Pulmonary artery endothelial cell (primary cell): ENCODE results near the gene TSHZ1. TPM values are rescaled to one million over a fixed set of nuclear protein-coding genes. Genes with fewer than 3 reads are reported as not detected.
"Not testable (repeated sequence)": the region's sequence is repeated elsewhere in the genome, so short reads cannot be mapped to it uniquely, and the experiment has no call there.

Source experiments
- DNase-seq: peaks from one replicate; pipeline ENCODE4 v3.0.0-alpha.2; 2011; ENCODE audit warnings: low read depth, low spot score
- total RNA-seq: library from RNA; depleted of rRNA; stranded (reverse); fragments of >200 nt; gene quantifications from 2 replicates; pipeline ENCODE4 v1.2.3, GENCODE V29; 2014

The TSHZ1 gene
- total RNA-seq, 1 donor from 2014 or later: 3.7 TPM

DNA sequence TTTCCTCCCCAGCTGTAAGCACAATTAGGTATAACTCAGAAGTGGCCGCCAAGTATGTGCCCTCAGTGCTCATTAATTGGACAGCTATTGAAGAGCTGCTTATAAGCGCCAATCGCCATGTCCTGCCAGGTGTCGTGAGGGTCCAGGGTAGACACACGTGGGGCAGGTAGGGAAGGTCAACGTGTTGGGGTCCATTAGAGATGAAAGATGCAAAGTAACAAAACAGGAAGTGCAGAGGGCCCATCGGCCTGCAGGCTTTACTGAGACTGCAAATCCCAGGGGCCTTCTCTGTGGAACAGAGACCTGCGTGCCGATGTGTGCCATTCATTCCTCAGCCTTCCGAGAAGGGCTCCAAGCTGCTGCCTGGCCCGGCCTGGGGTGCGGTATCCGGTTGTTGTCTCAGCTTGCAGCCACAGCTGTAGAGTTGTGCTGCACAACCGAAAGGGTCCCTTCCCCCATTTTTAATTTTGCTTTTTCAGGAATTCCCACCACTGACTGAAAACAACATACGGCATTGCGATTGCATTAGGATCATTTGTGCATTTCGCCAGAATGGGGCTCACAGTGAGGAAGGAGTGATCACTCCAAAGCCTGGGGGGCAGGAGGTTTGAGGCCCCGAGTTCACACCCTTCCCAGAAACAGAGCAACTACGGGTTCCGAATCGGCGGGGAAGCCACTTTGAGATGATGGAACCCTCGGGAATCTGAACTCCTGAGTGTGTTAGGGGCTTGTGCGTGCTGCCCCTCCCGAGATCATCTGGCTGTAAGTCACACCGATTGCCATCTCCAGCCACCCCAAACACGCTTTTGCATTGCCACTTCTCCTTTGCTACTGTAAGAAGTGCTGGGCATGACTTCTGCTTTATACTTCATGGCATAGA is 94.3 kb downstream of the TSHZ1 start:
- no peak for DNase-seq

DNA sequence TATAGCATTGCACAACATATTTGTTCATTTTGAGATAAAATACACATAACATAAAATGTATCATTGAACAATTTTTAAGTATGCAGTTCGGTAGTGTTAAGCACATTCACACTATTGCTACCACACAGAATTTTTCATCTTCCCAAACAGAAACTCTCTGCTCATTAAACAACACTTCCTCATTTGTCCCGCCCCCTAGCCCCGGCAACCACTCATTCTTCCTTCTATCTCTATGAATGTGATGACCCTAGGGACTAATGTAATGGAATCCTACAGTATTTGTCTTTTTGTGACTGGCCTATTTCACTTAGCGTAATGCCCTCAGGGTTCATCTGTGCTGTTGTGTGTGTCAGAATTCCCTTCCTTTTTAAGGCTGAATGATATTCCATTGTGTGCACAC is 95.4 kb downstream of the TSHZ1 start:
- no peak for DNase-seq

DNA sequence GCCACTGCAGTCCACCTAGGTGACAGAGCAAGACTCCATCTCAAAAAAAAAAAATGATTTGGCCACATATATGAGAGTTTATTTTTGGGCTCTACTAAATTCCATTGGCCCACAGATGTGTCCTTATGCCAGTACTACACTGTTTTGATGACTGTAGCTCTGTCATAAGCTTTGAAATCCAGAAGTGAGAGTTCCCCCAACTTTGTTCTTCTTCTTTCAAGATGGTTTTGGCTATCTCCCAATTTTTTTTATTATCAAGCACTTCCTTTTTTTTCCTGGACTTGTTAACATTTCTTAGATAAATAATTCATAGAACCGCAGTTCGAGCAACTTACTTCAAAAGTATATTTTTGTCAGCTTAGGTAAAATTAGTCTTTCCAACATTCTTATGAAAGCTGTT is 96.9 kb downstream of the TSHZ1 start:
- no peak for DNase-seq

- DNase-seq: no peak
Measured at GRCh38 chr18:75309564-75309963, 99.0 kb downstream of the TSHZ1 start.

- DNase-seq: no peak
Measured at GRCh38 chr18:75314117-75314516, 103.5 kb downstream of the TSHZ1 start.

- no peak for DNase-seq
Measured at GRCh38 chr18:75314606-75315005, 104.0 kb downstream of the TSHZ1 start.

GRCh38 chr18:75316223-75316622 is 105.6 kb downstream of the TSHZ1 start:
- no peak for DNase-seq

- no peak for DNase-seq
Measured at GRCh38 chr18:75316826-75317225, 106.2 kb downstream of the TSHZ1 start.

GRCh38 chr18:75317300-75317699 is 106.7 kb downstream of the TSHZ1 start:
- no peak for DNase-seq

DNA sequence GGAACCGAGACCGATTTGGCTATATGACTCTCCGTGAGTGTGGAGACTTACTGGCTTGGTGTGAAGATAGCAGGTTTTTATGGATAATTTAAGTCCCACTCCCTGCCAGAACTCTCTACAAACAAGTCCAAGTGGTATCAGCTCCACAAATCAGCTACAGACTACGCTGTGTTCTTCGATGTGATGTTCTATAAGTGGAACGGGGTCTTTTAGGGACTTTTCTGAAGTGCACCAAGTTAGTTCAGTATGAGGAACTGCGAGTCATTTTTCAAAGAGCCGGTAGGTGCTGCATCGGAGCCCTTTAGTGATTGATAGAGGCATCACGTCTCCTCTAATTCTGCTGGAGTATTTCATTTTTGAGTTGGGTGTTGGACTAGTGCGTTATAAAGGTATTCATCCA is 107.1 kb downstream of the TSHZ1 start:
- DNase-seq: no peak

- DNase-seq: no peak
Measured at GRCh38 chr18:75319905-75320304, 109.3 kb downstream of the TSHZ1 start.

DNA sequence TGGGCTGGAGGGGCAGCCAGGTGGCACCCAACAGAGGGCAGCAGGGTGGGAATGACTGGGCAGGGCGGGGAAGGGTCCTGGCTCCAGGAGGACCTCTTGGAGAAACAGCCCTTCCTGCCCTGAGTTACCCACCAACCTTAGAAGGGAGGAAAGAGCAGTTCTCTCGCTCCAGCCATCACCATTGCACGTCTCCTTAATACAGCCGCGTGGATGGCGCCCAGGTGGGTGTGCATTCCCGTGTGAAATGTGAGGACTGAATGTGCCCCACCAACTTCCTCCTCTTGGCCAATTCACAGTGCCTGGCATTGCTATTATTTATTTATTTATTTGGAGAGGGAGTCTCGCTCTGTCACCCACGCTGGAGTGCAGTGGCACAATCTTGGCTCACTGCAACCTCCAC is 109.9 kb downstream of the TSHZ1 start:
- DNase-seq: no peak

- no peak for DNase-seq
Measured at GRCh38 chr18:75321431-75321830, 110.8 kb downstream of the TSHZ1 start.

- no peak for DNase-seq
Measured at GRCh38 chr18:75322206-75322605, 111.6 kb downstream of the TSHZ1 start.

GRCh38 chr18:75323821-75324585 is 113.4 kb downstream of the TSHZ1 start:
- DNase-seq: no peak

DNA sequence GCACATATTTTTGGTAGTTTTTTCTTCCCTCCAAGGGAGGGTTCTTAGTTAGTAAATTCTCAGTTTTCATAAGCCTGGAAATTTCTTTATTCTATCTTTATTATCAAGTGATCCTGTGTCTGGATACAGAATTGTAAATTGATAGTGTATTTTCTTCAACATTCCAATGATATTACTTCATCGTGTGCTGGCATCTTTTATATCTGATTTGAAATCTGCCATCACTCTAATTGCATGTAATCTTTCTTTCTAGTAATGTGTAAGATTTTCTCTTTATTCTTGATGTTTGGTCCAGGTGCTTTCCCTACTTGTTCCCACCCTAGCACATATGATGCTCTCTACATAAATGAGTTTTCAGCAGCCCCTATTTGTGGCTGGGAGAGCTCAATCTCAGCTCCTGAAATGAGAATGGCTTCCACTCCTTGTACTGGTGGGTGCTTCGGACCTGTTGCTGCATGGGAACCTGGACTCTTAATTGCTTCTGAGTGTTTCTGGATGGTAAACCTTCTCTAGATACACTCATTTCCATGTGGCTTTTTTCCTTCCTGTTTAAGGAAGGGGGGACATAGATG is 114.2 kb downstream of the TSHZ1 start:
- no peak for DNase-seq

- DNase-seq: not testable (repeated sequence)
Measured at GRCh38 chr18:75329753-75330152, 119.2 kb downstream of the TSHZ1 start.

DNA sequence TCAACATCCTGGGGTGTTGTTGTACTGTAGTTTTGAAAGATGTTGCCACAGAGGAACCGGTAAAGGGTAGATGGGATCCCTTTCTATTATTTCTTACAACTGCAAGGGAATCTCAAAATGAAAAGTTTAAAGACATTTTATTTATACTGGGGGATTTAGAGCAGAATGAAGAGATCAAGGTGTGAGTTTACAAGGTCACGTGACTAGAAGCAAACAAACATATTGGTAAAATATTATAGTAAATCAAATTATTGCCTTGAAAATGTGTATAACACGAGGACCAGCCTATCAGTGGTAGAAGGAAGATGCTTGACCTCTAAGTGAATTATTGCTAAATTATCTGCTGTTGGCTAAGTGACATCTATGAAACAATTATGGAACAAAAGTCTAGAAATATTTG is 119.7 kb downstream of the TSHZ1 start:
- no peak for DNase-seq

DNA sequence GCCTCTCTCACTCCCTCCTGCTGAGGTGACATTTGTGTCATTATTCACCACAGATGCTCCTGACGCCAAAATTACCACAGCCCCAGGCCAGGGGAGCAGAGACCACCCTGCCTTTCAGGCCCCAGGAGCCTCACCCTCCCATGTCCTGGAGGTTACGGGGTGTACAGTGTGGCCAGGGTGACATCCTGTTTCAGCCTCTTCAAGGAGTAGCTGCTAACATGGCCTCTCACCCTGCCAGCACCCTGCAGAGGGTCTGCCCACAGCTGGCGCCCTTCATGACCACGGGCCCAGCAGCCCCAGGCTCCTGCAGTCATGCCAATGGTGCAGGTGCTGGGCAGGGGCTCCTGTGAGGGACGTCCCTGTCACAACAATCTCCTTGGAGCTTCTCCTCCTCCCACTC is 124.3 kb downstream of the TSHZ1 start:
- DNase-seq: no peak

- no peak for DNase-seq
Measured at GRCh38 chr18:75335511-75335910, 124.9 kb downstream of the TSHZ1 start.

GRCh38 chr18:75336767-75337166 is 126.2 kb downstream of the TSHZ1 start:
- no peak for DNase-seq

- DNase-seq: no peak
Measured at GRCh38 chr18:75337348-75337747, 126.8 kb downstream of the TSHZ1 start.
